OCI-LY1 (cell line): ENCODE data around the gene RAPGEF3.

Experiments used
- EZH2 ChIP-seq: fragments of 200-600 bp; sonication (generic), shearing (Covaris generic); IDR thresholded peaks from 2 replicates; pipeline ENCODE4 v1.8.0; 2017; ENCODE audit warnings: borderline replicate concordance, mixed run types, mild to moderate bottlenecking, antibody characterized with exemption, low read length, moderate library complexity, mixed read lengths
- TF ChIP-seq, protein P1 (sequence below): fragments of 200-600 bp; sonication (generic), shearing (Covaris generic); IDR thresholded peaks from 2 replicates; pipeline ENCODE4 v1.5.1; 2017; ENCODE audit warnings: mild to moderate bottlenecking, antibody characterized with exemption, low read length, moderate library complexity, mixed read lengths

GRCh38 chr12:47740606-47741339 lies 17.9 kb downstream of the RAPGEF3 start:
- TF ChIP-seq, protein P1, sequence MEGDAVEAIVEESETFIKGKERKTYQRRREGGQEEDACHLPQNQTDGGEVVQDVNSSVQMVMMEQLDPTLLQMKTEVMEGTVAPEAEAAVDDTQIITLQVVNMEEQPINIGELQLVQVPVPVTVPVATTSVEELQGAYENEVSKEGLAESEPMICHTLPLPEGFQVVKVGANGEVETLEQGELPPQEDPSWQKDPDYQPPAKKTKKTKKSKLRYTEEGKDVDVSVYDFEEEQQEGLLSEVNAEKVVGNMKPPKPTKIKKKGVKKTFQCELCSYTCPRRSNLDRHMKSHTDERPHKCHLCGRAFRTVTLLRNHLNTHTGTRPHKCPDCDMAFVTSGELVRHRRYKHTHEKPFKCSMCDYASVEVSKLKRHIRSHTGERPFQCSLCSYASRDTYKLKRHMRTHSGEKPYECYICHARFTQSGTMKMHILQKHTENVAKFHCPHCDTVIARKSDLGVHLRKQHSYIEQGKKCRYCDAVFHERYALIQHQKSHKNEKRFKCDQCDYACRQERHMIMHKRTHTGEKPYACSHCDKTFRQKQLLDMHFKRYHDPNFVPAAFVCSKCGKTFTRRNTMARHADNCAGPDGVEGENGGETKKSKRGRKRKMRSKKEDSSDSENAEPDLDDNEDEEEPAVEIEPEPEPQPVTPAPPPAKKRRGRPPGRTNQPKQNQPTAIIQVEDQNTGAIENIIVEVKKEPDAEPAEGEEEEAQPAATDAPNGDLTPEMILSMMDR, result no peak
- no peak for TF ChIP-seq EZH2
